Activated T-helper 1 cell treated with anti-CD3 and anti-CD28 coated beads, Interleukin-2, amount 50 U/mL, for 16 hours (primary cell): ENCODE results near the gene SLC11A2.
"Not testable (repeated sequence)": the region's sequence is repeated elsewhere in the genome, so short reads cannot be mapped to it uniquely, and the experiment has no call there.

Experiments used
- DNase-seq, 2 donors: peaks; one replicate each; pipeline ENCODE4 v3.0.0-alpha.2; 2020; ENCODE audit warnings: low read depth in 1 of 2, low spot score in 1 of 2

SLC11A2 gene

GRCh38 chr12:51027342-51027835 is 1.2 kb upstream of the SLC11A2 start:
- DNase-seq, result no peak

DNA sequence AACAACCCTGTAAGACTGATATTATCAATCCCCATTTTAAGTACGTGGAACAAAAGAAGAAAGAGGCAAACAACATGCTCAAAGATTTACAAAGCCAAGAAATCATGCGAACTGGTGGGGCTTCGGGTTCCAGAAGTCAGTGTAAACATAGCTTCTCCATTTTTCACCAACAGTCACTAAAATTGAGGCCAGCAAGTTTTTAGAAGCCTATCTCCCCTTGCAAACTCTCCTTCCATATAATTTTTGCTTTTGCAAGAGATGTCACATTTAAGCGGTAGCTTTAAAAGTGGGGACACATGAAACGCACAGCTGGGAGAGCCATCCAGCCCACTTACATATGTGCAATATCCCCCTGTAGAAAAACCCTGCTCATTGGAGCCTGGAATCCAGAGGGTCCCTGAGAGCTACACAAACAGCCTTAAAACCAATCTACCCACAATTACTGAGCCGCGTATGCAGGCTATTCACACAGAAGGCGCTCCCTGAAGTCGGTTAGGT is 797 bp downstream of the SLC11A2 start:
- DNase-seq, result no peak

GRCh38 chr12:51023625-51024382 is 2.4 kb downstream of the SLC11A2 start:
- DNase-seq, result no peak

DNA sequence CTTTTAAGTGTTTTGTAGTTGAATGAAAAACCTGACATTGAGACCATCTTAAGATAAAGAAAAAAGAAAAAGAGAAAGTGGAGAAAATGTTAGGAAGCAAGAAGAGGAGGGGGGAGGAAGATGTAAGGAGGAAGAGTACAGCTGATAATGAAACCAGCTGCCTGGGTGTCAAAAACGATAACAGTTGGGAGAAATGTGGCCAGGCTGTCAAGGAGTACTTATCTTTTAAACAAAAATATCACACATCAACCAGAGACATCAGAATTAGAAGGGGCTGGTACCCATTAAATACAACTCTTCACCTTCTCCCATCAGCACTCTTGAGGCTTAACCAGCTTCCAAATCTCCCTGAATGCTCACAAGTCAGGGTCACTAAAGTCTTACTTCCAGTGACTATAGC is 4.5 kb downstream of the SLC11A2 start:
- no peak for DNase-seq

DNA sequence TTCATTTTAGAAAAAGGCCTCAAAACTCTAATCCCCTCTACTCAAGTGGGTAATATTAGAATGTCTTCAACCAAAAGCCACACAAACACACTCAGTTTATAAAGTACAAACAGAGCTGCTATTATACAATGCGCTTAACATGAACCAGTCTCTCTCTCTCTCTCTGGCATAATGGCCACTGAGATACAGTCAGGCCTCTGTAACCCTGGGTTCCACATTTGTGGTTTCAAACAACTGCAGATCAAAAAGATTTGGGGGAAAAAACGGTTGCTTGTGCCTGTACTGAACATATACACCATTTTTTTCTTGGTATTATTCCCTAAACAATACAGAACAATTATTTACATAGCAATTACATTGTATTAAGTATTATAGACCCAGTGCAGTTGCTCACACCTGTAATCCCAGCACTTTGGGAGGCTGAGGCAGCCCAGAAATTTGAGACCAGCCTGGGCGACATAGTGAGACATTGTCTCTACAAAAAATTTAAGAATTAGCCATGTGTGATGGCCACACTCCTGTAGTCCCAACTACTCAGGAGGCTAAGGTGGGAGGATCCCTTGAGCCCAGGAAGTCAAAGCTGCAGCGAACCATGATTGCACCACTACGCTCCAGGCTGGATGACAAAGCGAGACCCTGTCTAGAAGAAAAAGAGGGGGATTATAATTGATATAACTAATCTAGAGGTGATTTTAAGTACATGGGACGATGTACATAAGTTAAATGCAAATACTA is 5.6 kb downstream of the SLC11A2 start:
- DNase-seq, result no peak

- DNase-seq, result no peak
These were observed 6.3 kb downstream of the SLC11A2 start for GRCh38 chr12:51019927-51020326.

DNA sequence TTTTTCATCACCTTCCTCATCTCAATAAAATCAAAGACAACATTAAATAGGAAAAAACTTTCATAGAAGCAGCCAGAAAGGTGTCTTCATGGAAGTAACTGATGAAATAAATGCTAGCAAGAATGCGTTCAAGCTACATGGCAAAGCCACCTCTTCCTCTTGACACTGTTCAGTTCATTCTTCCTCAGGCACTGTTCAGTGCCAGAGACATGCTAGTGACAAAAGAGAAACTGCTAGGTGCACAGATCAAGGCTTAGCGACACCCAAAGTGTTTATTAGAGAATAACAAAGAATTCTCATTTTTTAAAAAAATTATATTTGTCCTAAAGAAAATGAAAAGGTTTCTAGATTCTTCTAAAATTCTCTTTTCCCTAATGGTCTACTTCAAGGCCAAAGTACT is 7.2 kb downstream of the SLC11A2 start:
- DNase-seq, result no peak

- DNase-seq, result no peak
These were observed 8.7 kb downstream of the SLC11A2 start for GRCh38 chr12:51017452-51017851.

DNA sequence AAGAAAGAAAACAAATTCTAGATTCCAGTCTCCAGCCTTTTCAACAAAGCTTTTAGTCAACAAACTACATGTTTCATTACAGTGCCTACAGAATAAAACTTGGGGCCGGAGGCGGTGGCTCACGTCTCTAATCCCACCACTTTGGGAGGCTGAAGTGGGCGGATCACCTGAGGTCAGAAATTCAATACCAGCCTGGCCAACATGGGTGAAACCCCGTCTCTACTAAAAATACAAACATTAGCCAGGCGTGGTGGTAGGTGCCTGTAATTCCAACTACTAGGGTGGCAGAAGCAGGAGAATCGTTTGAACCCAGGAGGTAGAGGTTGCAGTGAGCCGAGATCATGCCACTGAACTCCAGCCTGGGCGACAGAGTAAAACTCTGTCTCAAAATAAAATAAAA is 11.7 kb downstream of the SLC11A2 start:
- not testable (repeated sequence) for DNase-seq

DNA sequence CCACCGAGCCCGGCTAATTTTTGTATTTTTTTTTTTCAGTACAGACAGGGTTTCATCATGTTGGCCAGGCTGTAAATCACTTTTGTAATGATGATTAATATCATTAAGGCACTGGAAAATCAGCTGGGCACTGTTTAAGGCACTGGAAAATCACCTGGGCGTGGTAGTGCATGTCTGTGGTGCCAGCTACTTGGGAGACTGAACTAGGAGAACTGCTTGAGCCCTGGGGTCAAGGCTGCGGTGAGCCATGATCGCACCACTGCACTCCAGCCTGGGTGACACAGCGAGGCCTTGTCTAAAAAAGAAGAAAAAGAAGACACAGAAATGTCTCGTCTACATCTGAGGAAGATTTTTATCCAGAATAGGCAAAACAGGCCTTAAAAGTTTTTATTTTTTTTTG is 12.7 kb downstream of the SLC11A2 start:
- DNase-seq, result no peak

- DNase-seq, result no peak
These were observed 13.5 kb downstream of the SLC11A2 start for GRCh38 chr12:51012570-51013236.

- DNase-seq, result no peak
These were observed 14.2 kb downstream of the SLC11A2 start for GRCh38 chr12:51011955-51012354.

GRCh38 chr12:51009056-51009440 is 17.1 kb downstream of the SLC11A2 start:
- no peak for DNase-seq

DNA sequence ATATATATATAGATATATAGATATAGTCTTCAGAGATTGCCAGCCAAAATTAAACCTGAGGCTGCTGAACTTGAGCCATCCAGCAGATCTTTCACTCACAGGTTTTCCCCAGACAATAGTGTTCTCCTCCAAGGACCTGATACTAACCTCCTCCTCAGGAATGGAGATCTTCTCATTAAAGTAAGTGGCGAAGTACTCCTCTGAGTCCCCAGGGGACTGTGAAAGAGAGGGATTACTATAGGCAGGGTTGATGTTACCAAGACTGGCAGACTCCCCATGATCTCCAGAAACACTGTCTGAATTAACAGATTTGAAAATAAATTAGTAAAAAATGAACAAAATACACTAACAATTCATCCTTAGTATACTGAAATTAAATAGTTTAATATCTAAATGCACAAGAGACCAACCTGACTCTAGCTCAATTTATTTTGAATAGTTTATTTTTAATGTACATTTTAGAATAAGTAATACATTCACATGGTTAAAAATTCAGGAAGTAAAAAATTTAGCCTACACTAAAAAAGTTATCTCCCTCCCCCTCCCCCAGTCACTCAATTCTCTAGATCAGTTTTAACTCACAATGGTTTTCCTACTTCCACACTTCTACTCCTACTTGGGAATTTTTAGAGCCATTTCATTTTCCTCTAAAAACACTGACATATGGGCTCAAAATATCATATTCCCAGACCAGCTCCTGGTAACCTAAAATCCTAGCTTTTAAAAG is 17.7 kb downstream of the SLC11A2 start:
- DNase-seq, result no peak

- no peak for DNase-seq
These were observed 20.5 kb downstream of the SLC11A2 start for GRCh38 chr12:51005671-51006070.

GRCh38 chr12:51005030-51005429 is 21.2 kb downstream of the SLC11A2 start:
- DNase-seq, result no peak

GRCh38 chr12:51004504-51004903 is 21.7 kb downstream of the SLC11A2 start:
- DNase-seq, result no peak

- no peak for DNase-seq
These were observed 24.4 kb downstream of the SLC11A2 start for GRCh38 chr12:51001799-51002198.

DNA sequence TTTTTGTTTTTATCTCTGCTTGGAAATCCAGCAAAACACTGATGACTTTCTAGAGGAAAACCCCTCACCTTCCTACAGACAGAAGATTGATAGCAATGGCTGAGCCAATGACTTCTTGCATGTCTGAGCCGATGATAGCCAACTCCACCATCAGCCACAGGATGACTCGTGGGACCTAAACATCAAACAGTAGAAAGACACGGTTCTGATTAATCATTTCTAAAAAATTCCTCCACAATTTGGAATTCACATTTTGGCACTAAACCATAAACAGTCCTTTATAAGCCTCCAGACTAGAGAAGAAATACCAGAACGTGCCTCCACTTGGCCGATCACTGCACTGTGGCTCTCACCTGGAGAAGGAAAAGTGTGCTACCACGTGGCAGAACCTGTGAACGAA is 25.9 kb downstream of the SLC11A2 start:
- DNase-seq, result no peak

DNA sequence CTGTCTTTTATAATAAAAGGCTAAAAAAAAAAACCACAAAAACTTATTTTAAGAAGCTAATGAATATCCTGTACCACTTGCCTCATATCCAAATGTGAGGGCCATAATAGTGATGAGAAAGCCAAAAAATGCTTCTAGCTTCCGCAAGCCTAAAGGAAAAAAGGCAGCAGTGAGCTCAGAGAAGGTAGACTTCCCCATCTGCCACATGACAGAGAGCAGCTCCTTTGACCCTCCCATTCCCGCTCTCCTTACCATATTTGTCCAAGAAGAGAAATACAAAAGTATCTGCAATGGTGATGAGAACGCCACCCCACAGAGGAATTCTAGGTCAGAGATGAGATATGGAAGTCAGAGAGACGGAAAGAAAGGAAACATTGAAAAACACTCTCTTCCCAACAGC is 27.1 kb downstream of the SLC11A2 start:
- DNase-seq, result no peak

GRCh38 chr12:50992819-50993218 is 33.4 kb downstream of the SLC11A2 start:
- DNase-seq, result no peak
